HCT116 (cell line): ENCODE results near the gene C22orf39. TPM values are rescaled to one million over a fixed set of nuclear protein-coding genes. Genes with fewer than 3 reads are reported as not detected.

Experiments used
- ATAC-seq: fragments of 200-7000 bp; cut with Tn5 transposase; 2 replicates; pipeline ENCODE4 v1.9.1; 2020; ENCODE audit warnings: mild to moderate bottlenecking, moderate library complexity
- BruUV-seq: library from RNA; stranded (reverse); fragments of 400-500 nt; replicated peaks from 2 replicates; lab custom pipeline; 2021; lab: Mats Ljungman, UMichigan
- CTCF ChIA-PET: fragments of 300-600 bp; sonication (Branson Sonifier 250); formaldehyde crosslinking; loops from one replicate; lab custom pipeline; 2021; ENCODE audit warnings: antibody characterized with exemption; lab: Charles Lee
- POLR2A ChIA-PET: fragments of 300-600, 350-600 bp; sonication (Branson Sonifier 250); formaldehyde crosslinking; loops from one replicate; lab custom pipeline; 2021; ENCODE audit warnings: antibody characterized with exemption; lab: Charles Lee
- RAD21 ChIA-PET, 2 experiments: fragments of 300-600 bp; sonication (Branson Sonifier 250); formaldehyde crosslinking; loops; one replicate each; lab custom pipeline; 2023; ENCODE audit warnings: low total read pairs in 2 of 2; ENCODE audit not compliant: uncharacterized antibody in 2 of 2, unreplicated experiment in 2 of 2, low non-redundant PET in 1 of 2; lab: Charles Lee
- DNase-seq: peaks from one replicate; pipeline ENCODE4 v3.0.0-alpha.2; 2010; ENCODE audit warnings: low read depth, low spot score
- H2AFZ ChIP-seq: fragments of 200-600 bp; shearing (Covaris generic), sonication (generic); 2 replicates; pipeline ENCODE4 v1.6.1; 2017; ENCODE audit warnings: low read depth, mixed run types, mixed read lengths, antibody characterized with exemption, low read length; ENCODE audit not compliant: poor library complexity, severe bottlenecking
- H3K27ac ChIP-seq: 2 replicates; pipeline ENCODE4 v1.5.1; 2012; ENCODE audit warnings: low read depth, low read length
- H3K27me3 ChIP-seq: fragments of 200-600 bp; sonication (generic); 2 replicates; pipeline ENCODE4 v1.6.1; 2016; ENCODE audit warnings: mixed run types, low read length, mixed read lengths; ENCODE audit not compliant: insufficient read depth
- H3K36me3 ChIP-seq, 2 experiments: fragments of 200-500 bp in 1 of 2; fragments of 200-600 bp in 1 of 2; sonication (Bioruptor generic) in 1 of 2; sonication (generic) in 1 of 2; 2 replicates each; pipeline versions ENCODE4 v1.5.1 to v1.6.1; 2014 to 2016; ENCODE audit warnings: low read length in 2 of 2, inconsistent platforms in 1 of 2, mixed read lengths in 1 of 2, mixed run types in 1 of 2; ENCODE audit not compliant: insufficient read depth in 2 of 2, control insufficient read depth in 1 of 2
- H3K4me1 ChIP-seq, 2 experiments: fragments of 200-600 bp in 1 of 2; sonication (generic) in 1 of 2; 2 replicates each; pipeline versions ENCODE4 v1.5.1 to v1.6.1; 2012 to 2017; ENCODE audit warnings: low read length in 2 of 2, inconsistent platforms in 1 of 2, mild to moderate bottlenecking in 1 of 2, mixed read lengths in 1 of 2, mixed run types in 1 of 2, moderate library complexity in 1 of 2; ENCODE audit not compliant: insufficient read depth in 2 of 2, control insufficient read depth in 1 of 2
- H3K4me2 ChIP-seq: fragments of 200-600 bp; sonication (generic); 2 replicates; pipeline ENCODE4 v1.6.1; 2017; ENCODE audit warnings: mixed run types, low read length, mixed read lengths
- H3K4me3 ChIP-seq, 2 experiments: fragments of 200-600 bp in 1 of 2; sonication (generic) in 1 of 2; replicated peaks in 1 of 2; 2 replicates each; pipeline ENCODE4 v1.5.1; 2011 to 2016; ENCODE audit warnings: low read length in 2 of 2, control low read depth in 1 of 2, low read depth in 1 of 2, mild to moderate bottlenecking in 1 of 2, mixed read lengths in 1 of 2, mixed run types in 1 of 2
- H3K79me2 ChIP-seq: fragments of 200-600 bp; sonication (generic); 2 replicates; pipeline ENCODE4 v1.6.1; 2017; ENCODE audit warnings: mild to moderate bottlenecking, mixed run types, low read length, moderate library complexity, mixed read lengths; ENCODE audit not compliant: insufficient read depth
- H3K9ac ChIP-seq: fragments of 200-600 bp; sonication (generic); 2 replicates; pipeline ENCODE4 v1.6.1; 2016; ENCODE audit warnings: low read length, mixed read lengths
- H3K9me2 ChIP-seq: fragments of 200-600 bp; sonication (generic), shearing (Covaris generic); 2 replicates; pipeline ENCODE4 v1.6.1; 2017; ENCODE audit warnings: mixed run types, mild to moderate bottlenecking, moderate library complexity; ENCODE audit not compliant: insufficient read depth
- H3K9me3 ChIP-seq, 2 experiments: fragments of 200-500 bp in 1 of 2; fragments of 200-600 bp in 1 of 2; sonication (Bioruptor generic) in 1 of 2; sonication (generic) in 1 of 2; 2 replicates each; pipeline ENCODE4 v1.6.1; 2014 to 2017; ENCODE audit warnings: low read length in 2 of 2, mixed read lengths in 2 of 2, inconsistent platforms in 1 of 2, low read depth in 1 of 2, mild to moderate bottlenecking in 1 of 2, mixed run types in 1 of 2, moderate library complexity in 1 of 2; ENCODE audit not compliant: control insufficient read depth in 1 of 2, insufficient read depth in 1 of 2
- H4K20me1 ChIP-seq: fragments of 200-600 bp; sonication (generic), shearing (Covaris generic); 2 replicates; pipeline ENCODE4 v1.6.1; 2017; ENCODE audit warnings: mixed run types, mild to moderate bottlenecking, moderate library complexity; ENCODE audit not compliant: insufficient read depth
- CBX3 ChIP-seq: IDR thresholded peaks from 2 replicates; pipeline ENCODE4 v1.6.1; 2012; ENCODE audit warnings: low read depth
- CEBPB ChIP-seq: IDR thresholded peaks from 2 replicates; pipeline ENCODE4 v1.6.1; 2012; ENCODE audit warnings: low read depth
- EGR1 ChIP-seq: IDR thresholded peaks from 2 replicates; pipeline ENCODE4 v1.6.1; 2012; ENCODE audit warnings: low read depth
- ELF1 ChIP-seq: IDR thresholded peaks from 2 replicates; pipeline ENCODE4 v1.6.1; 2012; ENCODE audit warnings: low read depth, borderline replicate concordance
- EZH2 ChIP-seq: fragments of 200-600 bp; sonication (generic); IDR thresholded peaks from 2 replicates; pipeline ENCODE4 v1.6.1; 2017; ENCODE audit warnings: antibody characterized with exemption, mixed run types
- FOSL1 ChIP-seq: IDR thresholded peaks from 2 replicates; pipeline ENCODE4 v1.6.1; 2012; ENCODE audit warnings: low read depth
- JUND ChIP-seq: IDR thresholded peaks from 2 replicates; pipeline ENCODE4 v1.6.1; 2012
- MAX ChIP-seq: IDR thresholded peaks from 2 replicates; pipeline ENCODE4 v1.6.1; 2012
- POLR2AphosphoS5 ChIP-seq: IDR thresholded peaks from 2 replicates; pipeline ENCODE4 v1.6.1; 2011; ENCODE audit warnings: mild to moderate bottlenecking, low read depth, low read length, moderate library complexity
- SP1 ChIP-seq: IDR thresholded peaks from 2 replicates; pipeline ENCODE4 v1.6.1; 2012; ENCODE audit warnings: low read depth
- SRF ChIP-seq: IDR thresholded peaks from 2 replicates; pipeline ENCODE4 v1.6.1; 2012; ENCODE audit warnings: low read depth
- YY1 ChIP-seq: IDR thresholded peaks from 2 replicates; pipeline ENCODE4 v1.6.1; 2011; ENCODE audit warnings: low read length, low read depth, moderate library complexity, mild to moderate bottlenecking; ENCODE audit not compliant: insufficient replicate concordance; ENCODE audit errors: extremely low read depth
- ZFX ChIP-seq: fragments of 450-650 bp; IDR thresholded peaks from 2 replicates; pipeline ENCODE4 v1.6.1; 2017
- ZNF274 ChIP-seq: fragments of 200-500 bp; sonication (Bioruptor generic); IDR thresholded peaks from 2 replicates; pipeline ENCODE4 v1.6.1; 2014; ENCODE audit warnings: mild to moderate bottlenecking, low read depth, low read length, inconsistent platforms
- intact Hi-C: fragments of 100-400 bp; cut with micrococcal nuclease; formaldehyde crosslinking; loops from 2 replicates; pipeline ENCODE4 v1.10.0; 2022
- total RNA-seq: library from RNA; stranded (reverse); gene quantifications from one replicate; pipeline ENCODE4 v1.2.1, GENCODE V29; 2021; ENCODE audit not compliant: unreplicated experiment
- TF ChIP-seq, protein P1 (sequence below): IDR thresholded peaks from 2 replicates; pipeline ENCODE4 v1.6.1; 2012
- TF ChIP-seq, protein P2 (sequence below), 3 experiments: fragments of 200-600 bp in 1 of 3; sonication (generic) in 1 of 3; IDR thresholded peaks in 2 of 3; conservative IDR thresholded peaks in 1 of 3; 2 replicates each; pipeline ENCODE4 v1.5.1; 2012 to 2017; ENCODE audit warnings: low read depth in 2 of 3, low read length in 2 of 3, antibody characterized with exemption in 1 of 3, borderline replicate concordance in 1 of 3, control low read depth in 1 of 3, mild to moderate bottlenecking in 1 of 3, mixed read lengths in 1 of 3, mixed run types in 1 of 3, moderate library complexity in 1 of 3; ENCODE audit not compliant: insufficient read depth in 1 of 3
- TF ChIP-seq, protein P3 (sequence below): IDR thresholded peaks from 2 replicates; pipeline ENCODE4 v1.6.1; 2012; ENCODE audit warnings: low read depth

Gene C22orf39
- total RNA-seq, 1 experiment from 2014 or later, result 17.7 TPM

GRCh38 chr22:19460036-19460435 lies 12.5 kb upstream of the C22orf39 start:
- Histone ChIP-seq H3K36me3 (peaks cover 39 to 41% of the 10 kb centered on the region in 2 experiments), H3K4me1 (no peaks in the 10 kb centered on the region), H3K9ac (no peak overlapping the region), H3K27ac (no peak overlapping the region), H2AFZ (no peak overlapping the region), H4K20me1 (no peaks in the 10 kb centered on the region), H3K9me2 (no peaks in the 10 kb centered on the region), H3K9me3 (no peaks in the 10 kb centered on the region), H3K4me3 (no peak overlapping the region), H3K4me2 (no peak overlapping the region), H3K27me3 (no peaks in the 10 kb centered on the region), H3K79me2 (0 out of 2 replicates have a peak, but pooled peaks cover 4% of the 10 kb centered on the region)
- RAD21 ChIA-PET, result no interaction called here
- no peak for TF ChIP-seq FOSL1
- TF ChIP-seq CEBPB, result no peak
- no peak for TF ChIP-seq MAX
- no peak for TF ChIP-seq CBX3
- no peak for TF ChIP-seq EGR1
- TF ChIP-seq, protein P1, sequence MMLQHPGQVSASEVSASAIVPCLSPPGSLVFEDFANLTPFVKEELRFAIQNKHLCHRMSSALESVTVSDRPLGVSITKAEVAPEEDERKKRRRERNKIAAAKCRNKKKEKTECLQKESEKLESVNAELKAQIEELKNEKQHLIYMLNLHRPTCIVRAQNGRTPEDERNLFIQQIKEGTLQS, result no peak
- no peak for TF ChIP-seq SP1
- TF ChIP-seq ZFX, result no peak
- TF ChIP-seq POLR2AphosphoS5, result no peak
- TF ChIP-seq, protein P2, sequence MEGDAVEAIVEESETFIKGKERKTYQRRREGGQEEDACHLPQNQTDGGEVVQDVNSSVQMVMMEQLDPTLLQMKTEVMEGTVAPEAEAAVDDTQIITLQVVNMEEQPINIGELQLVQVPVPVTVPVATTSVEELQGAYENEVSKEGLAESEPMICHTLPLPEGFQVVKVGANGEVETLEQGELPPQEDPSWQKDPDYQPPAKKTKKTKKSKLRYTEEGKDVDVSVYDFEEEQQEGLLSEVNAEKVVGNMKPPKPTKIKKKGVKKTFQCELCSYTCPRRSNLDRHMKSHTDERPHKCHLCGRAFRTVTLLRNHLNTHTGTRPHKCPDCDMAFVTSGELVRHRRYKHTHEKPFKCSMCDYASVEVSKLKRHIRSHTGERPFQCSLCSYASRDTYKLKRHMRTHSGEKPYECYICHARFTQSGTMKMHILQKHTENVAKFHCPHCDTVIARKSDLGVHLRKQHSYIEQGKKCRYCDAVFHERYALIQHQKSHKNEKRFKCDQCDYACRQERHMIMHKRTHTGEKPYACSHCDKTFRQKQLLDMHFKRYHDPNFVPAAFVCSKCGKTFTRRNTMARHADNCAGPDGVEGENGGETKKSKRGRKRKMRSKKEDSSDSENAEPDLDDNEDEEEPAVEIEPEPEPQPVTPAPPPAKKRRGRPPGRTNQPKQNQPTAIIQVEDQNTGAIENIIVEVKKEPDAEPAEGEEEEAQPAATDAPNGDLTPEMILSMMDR (IDR thresholded peaks at IDR 0.05 in 2 of 3, conservative IDR thresholded peaks at IDR 0.05 in 1 of 3; ENCODE audit: borderline replicate concordance in 1 of 3, insufficient read depth in 1 of 3, low read depth in 2 of 3, low read length in 2 of 3), result no peak
- no peak for TF ChIP-seq ELF1
- TF ChIP-seq JUND, result no peak
- TF ChIP-seq, protein P3, sequence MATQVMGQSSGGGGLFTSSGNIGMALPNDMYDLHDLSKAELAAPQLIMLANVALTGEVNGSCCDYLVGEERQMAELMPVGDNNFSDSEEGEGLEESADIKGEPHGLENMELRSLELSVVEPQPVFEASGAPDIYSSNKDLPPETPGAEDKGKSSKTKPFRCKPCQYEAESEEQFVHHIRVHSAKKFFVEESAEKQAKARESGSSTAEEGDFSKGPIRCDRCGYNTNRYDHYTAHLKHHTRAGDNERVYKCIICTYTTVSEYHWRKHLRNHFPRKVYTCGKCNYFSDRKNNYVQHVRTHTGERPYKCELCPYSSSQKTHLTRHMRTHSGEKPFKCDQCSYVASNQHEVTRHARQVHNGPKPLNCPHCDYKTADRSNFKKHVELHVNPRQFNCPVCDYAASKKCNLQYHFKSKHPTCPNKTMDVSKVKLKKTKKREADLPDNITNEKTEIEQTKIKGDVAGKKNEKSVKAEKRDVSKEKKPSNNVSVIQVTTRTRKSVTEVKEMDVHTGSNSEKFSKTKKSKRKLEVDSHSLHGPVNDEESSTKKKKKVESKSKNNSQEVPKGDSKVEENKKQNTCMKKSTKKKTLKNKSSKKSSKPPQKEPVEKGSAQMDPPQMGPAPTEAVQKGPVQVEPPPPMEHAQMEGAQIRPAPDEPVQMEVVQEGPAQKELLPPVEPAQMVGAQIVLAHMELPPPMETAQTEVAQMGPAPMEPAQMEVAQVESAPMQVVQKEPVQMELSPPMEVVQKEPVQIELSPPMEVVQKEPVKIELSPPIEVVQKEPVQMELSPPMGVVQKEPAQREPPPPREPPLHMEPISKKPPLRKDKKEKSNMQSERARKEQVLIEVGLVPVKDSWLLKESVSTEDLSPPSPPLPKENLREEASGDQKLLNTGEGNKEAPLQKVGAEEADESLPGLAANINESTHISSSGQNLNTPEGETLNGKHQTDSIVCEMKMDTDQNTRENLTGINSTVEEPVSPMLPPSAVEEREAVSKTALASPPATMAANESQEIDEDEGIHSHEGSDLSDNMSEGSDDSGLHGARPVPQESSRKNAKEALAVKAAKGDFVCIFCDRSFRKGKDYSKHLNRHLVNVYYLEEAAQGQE, result no peak
- no peak for TF ChIP-seq EZH2
- no peak for TF ChIP-seq SRF
- TF ChIP-seq ZNF274, result no peak
- no peak for TF ChIP-seq YY1
- intact Hi-C loops, result no loop called here
- DNase-seq (no peak), ATAC-seq (no peak)
- CTCF ChIA-PET, result no interaction called here
- POLR2A ChIA-PET, result no interaction called here
- no TSS peak for BruUV-seq
